ENCODE measurements around the gene HOXB5. TPM values are rescaled to one million over a fixed set of nuclear protein-coding genes. Genes with fewer than 3 reads are reported as not detected.

HOXB5 gene
- total and polyA plus RNA-seq, 2 donors (not counting 1 experiment from before 2014, with no cell fraction given): not detected

GRCh38 chr17:48566717-48567116, 26.9 kb downstream of the HOXB5 start:
- Histone ChIP-seq H3K4me1 (ENCODE audit: control insufficient read depth in 2 of 2, insufficient read depth in 2 of 2, low read length in 2 of 2) (peaks cover 5 to 8% of the 10 kb centered on the region in 2 donors), H3K27me3 (replicated peaks in 1 of 4; ENCODE audit: control extremely low read depth in 1 of 4, control insufficient read depth in 3 of 4, insufficient read depth in 4 of 4, low read length in 3 of 4) (peaks cover 0 to 71% (median 26%) of the 10 kb centered on the region in 4 experiments)
- POLR2A ChIA-PET: no interaction called here

More at GRCh38 chr17:48566717-48567116, 26.9 kb downstream of the HOXB5 start:
- CTCF ChIA-PET: no interaction called here
- H3K9ac ChIP-seq (ENCODE audit: low read length): no peak overlapping the region
- no peak for ATAC-seq (ENCODE audit: low read depth)
- no peak overlapping the region for H3K27ac ChIP-seq (ENCODE audit: low read length in 2 of 2)
- peaks cover 0 to 6% (median 0%) of the 10 kb centered on the region in 3 donors for H3K9me3 ChIP-seq (ENCODE audit: control extremely low read depth in 1 of 3, control insufficient read depth in 2 of 3, insufficient read depth in 1 of 3, low read length in 2 of 3)
- no CpG with 5 or more reads among the region's 2 CpGs for WGBS (ENCODE audit: insufficient coverage)
- no peak overlapping the region for H3K4me3 ChIP-seq (ENCODE audit: control extremely low read depth in 1 of 5, extremely low read depth in 1 of 5, insufficient read depth in 1 of 5, low read depth in 2 of 5, low read length in 4 of 5)
- no peak overlapping the region for H3K4me2 ChIP-seq (replicated peaks; ENCODE audit: low read depth, low read length, poor library complexity, severe bottlenecking)
- H3K4me1 Mint-ChIP-seq: peaks cover 9% of the 10 kb centered on the region
- H4K20me1 ChIP-seq (ENCODE audit: control insufficient read depth, insufficient read depth, low read length, poor library complexity, severe bottlenecking): no peaks in the 10 kb centered on the region
- no peaks in the 10 kb centered on the region for H3K79me2 ChIP-seq (ENCODE audit: control insufficient read depth, insufficient read depth, low read length)
- no peaks in the 10 kb centered on the region for H3K9me3 Mint-ChIP-seq (ENCODE audit: insufficient read depth)
- peaks cover 20% of the 10 kb centered on the region for H3K27me3 Mint-ChIP-seq
- DNase-seq: no peak
- no peaks in the 10 kb centered on the region for H3K36me3 ChIP-seq (replicated peaks in 1 of 2; ENCODE audit: control extremely low read depth in 1 of 2, control insufficient read depth in 1 of 2, extremely low read depth in 1 of 2, insufficient read depth in 2 of 2, low read length in 1 of 2)
- no peak overlapping the region for H3K27ac Mint-ChIP-seq
- H2AFZ ChIP-seq (ENCODE audit: insufficient read depth, low read depth, low read length, poor library complexity, severe bottlenecking): no peak overlapping the region
- TF ChIP-seq EZH2 (IDR thresholded peaks at IDR 0.05; ENCODE audit: borderline replicate concordance, insufficient read depth, low read depth, low read length, poor library complexity, severe bottlenecking): no peak
- no peak for TF ChIP-seq CTCF (IDR thresholded peaks at IDR 0.05)
- no peak overlapping the region for H3K4me3 Mint-ChIP-seq
- intact Hi-C loops (cut with micrococcal nuclease): no loop called here
